DMS 273 (cell line): ENCODE measurements around the gene TARBP1.
"Not testable (repeated sequence)": the region's sequence is repeated elsewhere in the genome, so short reads cannot be mapped to it uniquely, and the experiment has no call there.

ENCODE experiments used
- DNase-seq: peaks from one replicate; lab custom pipeline; 2025; ENCODE audit not compliant: unreplicated experiment; lab: John Stamatoyannopoulos, UW

TARBP1 gene

DNA sequence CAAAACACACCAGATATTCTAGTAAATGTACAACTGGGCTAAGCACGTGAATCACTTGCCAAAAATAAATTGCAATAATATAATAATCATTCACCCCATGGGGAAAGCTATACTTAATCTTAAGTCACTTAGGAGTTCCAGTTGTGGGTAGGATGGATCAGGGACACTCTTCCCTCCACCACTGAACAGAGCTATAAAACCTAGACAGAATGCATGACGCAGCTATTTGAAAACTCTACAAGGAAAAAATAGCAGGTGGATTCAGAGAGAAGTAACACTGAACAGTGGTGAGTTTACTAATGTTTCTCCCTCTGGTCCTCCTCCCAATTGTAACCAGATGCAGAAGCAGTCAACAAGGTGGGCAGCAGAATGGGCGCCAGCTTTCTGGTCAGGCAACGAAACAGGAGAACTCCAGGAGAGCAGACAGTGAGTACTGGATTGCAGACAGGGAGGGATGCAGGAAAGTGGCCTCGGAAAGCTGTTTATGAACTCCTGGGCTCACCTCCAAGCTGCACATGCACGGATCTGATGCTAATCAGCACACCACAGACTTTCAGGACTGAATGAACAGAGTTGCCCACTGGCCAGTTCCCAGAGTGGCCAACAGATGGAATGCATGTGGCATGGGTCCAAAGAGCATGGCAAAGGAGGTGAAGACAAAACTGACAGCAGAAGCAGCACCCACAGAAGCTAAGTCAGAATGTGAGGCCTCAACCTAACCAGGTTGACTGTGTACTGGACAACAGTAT is 41.4 kb downstream of the TARBP1 start:
- DNase-seq = peak; percentile 82

DNA sequence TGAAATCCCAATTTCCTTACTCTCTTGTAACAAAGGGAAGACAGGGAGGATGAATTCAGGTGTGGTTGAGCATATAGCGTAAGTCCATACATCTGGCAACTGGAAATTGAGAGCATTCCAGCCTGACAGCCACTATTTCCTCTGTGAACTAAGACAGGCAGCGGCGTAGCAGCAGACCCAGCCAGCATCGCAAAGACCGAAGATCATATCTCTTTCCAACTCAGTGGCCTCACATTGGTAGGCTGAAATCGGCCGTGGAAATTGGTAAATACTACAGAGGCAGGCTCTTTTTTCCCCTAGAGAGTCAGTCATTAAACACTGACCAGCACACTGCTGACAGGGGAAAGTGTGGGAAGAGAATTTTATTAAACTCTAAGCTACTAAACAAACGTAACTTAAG is 43.4 kb downstream of the TARBP1 start:
- DNase-seq = no peak

DNA sequence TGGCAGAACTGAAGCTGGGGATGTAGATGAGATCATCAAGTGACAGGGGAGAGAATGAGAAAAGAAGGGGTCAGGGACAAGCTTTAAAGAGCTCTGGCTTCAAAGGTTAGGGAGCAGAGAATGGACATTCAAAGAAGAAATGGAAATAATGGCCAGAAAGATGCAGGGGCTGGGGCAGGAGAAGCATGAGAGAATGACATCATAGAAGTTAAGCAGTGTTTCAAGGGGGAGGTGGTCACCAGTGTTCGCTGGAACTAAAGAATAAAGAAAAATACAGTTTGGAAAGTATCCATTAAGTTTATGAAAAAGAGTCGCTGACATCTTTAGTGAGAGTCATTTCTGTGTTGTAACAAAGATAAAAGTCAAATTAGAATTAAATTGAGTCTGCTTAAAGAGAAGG is 44.3 kb downstream of the TARBP1 start:
- no peak for DNase-seq

DNA sequence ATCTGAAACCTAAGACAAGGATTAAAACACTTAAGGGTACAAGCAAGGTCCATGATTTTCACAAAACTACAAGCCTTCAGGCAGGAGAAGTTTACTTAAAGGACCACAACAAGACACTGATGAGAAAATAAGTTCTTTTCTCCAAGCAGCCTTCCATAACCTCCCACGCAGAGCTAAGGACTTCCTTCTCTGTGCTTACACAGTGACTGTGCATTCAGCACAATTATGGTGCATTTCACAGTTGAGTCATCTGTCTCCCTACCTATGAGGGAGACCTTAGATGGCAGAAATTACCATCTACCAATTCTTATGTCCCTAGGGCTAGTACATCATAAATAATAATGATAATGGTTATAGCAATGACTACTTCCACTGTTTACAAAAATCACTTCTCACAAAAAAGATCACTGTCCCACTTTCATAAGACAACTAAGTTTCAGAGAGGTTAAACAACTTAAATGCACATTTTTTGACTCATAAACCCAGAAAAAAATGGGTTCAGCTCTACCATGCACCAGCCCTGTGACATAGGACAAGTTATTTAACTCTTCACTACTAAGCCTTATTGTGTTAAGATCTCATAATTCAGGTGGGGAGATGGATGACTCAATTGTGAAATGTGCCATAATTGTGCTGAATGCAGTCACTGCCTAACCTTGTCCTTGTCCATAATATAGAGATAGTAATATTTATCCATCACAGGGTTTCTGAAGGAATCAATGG is 45.3 kb downstream of the TARBP1 start:
- peak; percentile 5 for DNase-seq

DNA sequence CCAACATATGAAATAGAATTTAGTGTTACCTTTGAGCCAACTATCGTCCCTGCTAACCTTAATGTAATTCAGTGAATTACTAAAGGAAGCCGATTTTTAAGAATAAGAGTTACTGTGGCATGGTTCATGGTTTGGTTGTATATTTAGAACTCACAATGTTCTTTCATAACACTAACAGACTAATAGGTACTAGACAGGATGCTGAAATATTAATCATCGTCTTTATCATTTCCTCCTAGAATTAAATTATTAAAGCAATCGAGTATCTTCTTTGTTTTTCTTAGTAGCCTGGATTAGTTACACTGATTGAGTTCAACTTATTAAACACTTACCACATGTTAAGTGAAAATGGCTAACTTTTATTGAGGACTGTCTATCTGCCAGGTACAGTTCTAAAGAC is 47.7 kb downstream of the TARBP1 start:
- no peak for DNase-seq

GRCh38 chr1:234430691-234431090 is 48.3 kb downstream of the TARBP1 start:
- no peak for DNase-seq

- no peak for DNase-seq
Observed at GRCh38 chr1:234429434-234429806, 49.6 kb downstream of the TARBP1 start.

- DNase-seq = no peak
Observed at GRCh38 chr1:234427950-234428646, 50.9 kb downstream of the TARBP1 start.

DNA sequence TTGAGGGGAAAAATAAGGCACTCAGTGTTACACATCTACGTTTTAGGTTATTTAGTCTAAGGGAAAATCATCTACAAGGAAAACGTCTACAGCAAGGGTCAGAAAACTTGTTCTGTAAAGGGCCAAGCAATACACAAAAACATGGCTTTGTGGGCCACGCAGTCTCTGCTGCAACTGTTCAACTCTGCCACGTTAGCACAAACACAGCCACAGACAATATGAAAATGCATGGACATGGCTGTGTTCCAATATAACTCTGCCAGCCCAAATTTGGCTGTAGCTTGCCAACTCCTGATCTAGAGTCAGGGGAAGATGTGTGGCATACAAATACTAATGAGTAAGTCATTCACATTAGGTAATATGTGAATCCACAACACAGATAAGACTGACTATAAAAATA is 65.0 kb downstream of the TARBP1 start:
- DNase-seq = no peak

DNA sequence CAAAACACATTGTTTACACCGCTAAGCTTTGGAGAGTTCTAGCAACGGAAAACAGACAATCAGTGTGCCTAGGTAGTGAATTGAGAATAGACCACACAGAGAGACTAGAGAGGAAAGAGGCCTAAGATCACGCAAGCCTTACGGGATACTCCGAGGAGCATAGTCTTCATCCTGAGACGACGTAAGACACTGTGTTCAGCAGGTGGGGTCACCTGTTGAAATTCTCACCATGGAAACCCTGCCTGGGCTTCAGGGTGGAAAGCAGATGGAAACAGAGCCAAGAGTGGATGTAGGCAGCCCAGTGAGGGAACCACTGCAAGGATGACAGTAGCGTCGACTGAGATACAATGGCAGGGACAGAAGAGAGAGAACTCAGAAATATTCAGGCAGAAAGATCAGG is 65.5 kb downstream of the TARBP1 start:
- no peak for DNase-seq

- no peak for DNase-seq
Observed at GRCh38 chr1:234412830-234413229, 66.1 kb downstream of the TARBP1 start.

GRCh38 chr1:234409328-234409727 is 69.7 kb downstream of the TARBP1 start:
- no peak for DNase-seq

DNA sequence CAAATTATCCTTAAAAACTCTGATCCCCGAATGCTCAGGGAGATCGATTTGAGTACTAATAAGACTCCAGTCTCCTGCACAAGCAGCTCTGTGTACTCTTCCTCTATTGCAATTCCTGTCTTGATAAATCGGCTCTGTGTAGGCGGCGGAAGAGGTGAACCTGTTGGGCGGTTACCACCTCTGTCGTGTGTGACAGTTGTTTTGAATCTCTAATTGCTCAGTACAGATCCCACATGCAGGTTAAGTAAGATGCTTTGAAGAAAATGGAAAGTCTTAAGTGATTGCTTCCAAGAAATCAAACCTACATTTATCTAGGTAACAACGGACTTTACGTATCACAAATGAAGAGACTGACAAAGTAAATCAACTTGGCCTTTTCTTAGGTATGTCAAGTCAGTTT is 70.2 kb downstream of the TARBP1 start:
- no peak for DNase-seq

GRCh38 chr1:234406871-234407270 is 72.1 kb downstream of the TARBP1 start:
- no peak for DNase-seq

GRCh38 chr1:234405676-234406075 is 73.3 kb downstream of the TARBP1 start:
- no peak for DNase-seq

GRCh38 chr1:234402939-234403338 is 76.0 kb downstream of the TARBP1 start:
- no peak for DNase-seq

- no peak for DNase-seq
Observed at GRCh38 chr1:234401658-234402057, 77.3 kb downstream of the TARBP1 start.

DNA sequence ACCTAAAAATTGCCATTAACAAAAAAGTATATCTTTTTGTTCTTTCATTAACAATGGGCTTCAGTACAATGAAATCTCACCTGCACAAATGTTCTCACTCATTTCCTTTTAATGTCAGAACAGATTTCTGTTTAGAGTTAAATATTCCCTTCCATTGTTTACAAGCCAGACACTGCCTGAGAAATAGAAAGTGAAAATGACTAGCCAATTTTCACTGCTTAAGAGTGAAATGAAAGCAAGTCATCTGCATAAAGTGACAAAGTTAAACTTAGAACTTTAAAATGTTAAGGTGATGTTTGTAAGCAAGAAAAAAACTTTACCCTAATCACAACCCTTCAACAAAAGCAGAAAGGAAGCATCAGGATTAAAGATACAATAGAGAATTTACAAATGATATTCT is 78.2 kb downstream of the TARBP1 start:
- DNase-seq = no peak

DNA sequence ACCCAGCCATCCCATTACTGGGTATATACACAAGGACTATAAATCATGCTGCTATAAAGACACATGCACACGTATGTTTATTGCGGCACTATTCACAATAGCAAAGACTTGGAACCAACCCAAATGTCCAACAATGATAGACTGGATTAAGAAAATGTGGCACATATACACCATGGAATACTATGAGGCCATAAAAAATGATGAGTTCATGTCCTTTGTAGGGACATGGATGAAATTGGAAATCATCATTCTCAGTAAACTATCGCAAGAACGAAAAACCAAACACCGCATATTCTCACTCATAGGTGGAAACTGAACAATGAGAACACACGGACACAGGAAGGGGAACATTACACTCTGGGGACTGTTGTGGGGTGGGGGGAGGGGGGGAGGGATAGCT is 79.5 kb downstream of the TARBP1 start:
- DNase-seq = not testable (repeated sequence)

GRCh38 chr1:234398849-234399381 is 80.1 kb downstream of the TARBP1 start:
- no peak for DNase-seq

GRCh38 chr1:234397732-234398131 is 81.2 kb downstream of the TARBP1 start:
- no peak for DNase-seq

DNA sequence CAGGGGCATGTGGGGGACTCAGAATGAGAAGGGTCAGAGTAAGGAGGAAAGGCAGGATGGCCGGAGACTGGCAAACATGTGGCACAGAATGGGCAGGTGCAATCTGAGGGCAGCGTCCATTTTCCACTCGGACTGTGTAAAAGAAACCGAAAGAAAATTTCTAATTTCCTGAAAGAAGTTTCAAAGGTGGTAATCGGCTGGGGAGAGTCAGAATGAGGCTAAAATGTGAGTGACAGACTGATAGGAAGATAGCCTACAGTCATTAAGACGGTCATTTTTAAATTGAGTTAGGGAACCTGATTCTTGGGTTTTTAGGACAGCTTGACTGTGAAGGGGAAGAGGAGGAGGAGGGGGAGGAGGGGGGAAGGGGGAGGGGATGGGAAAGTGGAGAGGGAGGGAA is 82.1 kb downstream of the TARBP1 start:
- DNase-seq = no peak
